Fibroblast of gingiva (primary cell): ENCODE data around the gene YAF2.

Source experiments
- DNase-seq: peaks from one replicate; pipeline ENCODE4 v3.0.0-alpha.2; 2011; ENCODE audit warnings: low read depth

YAF2 gene

GRCh38 chr12:42144158-42144407, 94.0 kb downstream of the YAF2 start:
- DNase-seq, result no peak

GRCh38 chr12:42143452-42144157, 94.4 kb downstream of the YAF2 start:
- peak; percentile 25 for DNase-seq

DNA sequence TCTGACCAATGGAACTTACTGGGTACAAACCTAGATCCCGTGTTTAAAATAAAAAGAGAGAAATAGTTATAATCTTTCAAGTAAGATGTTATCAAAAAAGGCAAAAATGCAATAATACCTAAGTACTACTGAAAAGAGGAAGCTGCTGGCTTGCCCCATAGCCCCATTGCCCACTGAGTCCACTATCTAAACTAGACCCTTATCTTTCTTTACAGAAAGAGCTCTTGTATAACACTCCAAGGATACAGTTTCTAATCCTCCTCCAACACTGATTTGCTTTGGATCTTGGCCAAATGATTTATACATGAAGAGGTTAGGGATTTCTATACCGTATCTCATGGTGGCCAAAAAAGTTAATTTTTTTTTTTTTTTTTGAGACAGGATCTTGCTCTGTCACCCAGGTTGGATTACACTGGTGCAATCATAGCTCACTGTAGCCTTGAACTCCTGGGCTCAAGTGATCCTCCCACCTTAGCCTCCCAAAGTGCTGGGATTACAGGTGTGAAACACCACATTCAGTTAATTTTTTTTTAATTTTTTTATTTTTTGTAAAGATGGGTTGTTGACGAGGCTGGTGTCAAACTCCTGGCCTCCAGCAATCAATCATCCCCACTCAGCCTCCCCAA, 96.0 kb downstream of the YAF2 start:
- no peak for DNase-seq

GRCh38 chr12:42140901-42141300, 97.1 kb downstream of the YAF2 start:
- peak; percentile 27 for DNase-seq

DNA sequence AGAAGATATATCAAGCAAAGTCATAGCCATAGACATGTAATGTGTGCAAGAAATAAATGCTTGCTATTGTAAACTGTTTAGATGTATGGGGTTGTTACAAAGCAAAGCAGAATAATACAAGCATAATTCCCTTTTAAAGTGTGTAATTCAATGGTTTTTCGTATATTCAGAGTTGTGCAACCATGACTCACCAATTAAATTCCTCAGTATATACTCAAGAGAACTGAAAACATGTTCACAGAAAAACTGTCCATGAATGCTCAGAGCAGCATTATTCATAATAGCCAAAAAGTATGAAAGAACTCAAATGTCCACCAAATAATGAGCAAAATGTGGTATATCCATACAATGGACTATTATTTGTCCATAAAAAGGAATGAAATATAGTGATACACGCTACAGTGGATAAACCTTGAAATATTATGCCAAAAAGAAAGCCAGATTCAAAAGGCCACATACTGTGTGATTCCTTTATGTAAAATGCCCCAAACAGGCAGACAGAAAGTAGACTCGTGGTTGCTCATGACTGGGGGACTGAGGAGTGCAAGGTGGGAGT, 102.7 kb downstream of the YAF2 start:
- DNase-seq, result peak; percentile 66

DNA sequence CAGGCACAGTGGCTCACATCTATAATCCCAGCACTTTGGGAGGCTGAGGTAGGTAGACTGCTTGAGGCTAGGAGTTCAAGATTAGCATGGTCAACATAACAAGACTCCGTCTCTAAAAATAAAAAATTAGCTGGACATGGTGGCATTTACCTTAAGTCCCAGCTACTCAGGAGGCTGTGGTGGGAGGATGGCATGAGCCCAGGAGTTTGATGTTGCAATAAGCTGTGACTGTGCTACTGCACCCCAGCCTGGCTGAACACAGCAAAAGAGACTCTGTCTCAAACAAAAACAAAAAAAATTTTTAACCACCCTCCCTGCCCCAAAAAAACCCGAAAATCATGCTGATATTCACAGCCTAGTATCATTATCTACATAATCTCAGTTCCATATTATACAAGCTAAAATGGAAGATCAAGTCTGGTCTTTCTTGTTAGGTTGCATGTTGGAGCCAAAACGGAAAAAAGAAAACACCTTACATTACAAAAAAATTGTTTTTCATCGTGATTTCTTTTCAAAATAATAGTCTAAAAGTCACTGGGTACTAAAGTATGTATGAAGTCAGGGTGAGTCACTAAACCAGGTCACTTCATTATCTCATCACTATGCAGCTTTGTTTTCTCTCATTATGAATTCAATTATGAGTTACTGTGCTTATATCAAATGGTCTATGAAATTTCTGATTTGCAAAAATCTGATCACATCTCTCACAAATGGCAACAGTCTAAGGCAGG, 107.2 kb downstream of the YAF2 start:
- DNase-seq, result peak; percentile 35

DNA sequence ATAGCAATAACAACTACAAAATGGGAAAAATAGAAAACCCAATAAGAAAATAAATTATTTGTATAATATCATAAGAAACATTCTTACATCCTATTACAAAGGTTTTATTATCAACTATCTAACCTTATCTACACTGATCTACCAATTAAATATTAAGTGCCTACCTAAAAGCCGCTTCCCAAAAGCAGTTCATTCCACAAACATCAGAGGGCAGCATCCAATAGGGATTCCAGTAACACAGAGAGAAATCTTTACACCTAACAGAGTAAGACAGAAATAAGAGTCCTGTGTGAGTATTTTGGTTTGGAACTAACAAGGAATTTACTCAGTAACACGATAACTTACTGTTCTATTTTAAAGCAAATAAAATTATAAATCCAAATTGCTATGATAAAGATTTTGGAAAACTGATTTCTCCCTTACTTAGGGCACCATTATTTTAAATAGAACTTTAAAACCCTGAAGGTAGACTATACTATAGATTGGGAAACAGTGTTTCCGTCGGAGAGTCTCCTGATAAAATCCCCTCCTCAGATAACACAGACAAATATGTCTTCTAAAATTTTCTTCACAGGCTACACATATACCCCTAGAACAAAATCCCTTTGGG, 108.3 kb downstream of the YAF2 start:
- peak; percentile 61 for DNase-seq

GRCh38 chr12:42128888-42129287, 109.2 kb downstream of the YAF2 start:
- DNase-seq, result no peak

GRCh38 chr12:42128327-42128726, 109.7 kb downstream of the YAF2 start:
- no peak for DNase-seq

- no peak for DNase-seq
These were observed 111.1 kb downstream of the YAF2 start for GRCh38 chr12:42126963-42127362.

- no peak for DNase-seq
These were observed 112.7 kb downstream of the YAF2 start for GRCh38 chr12:42125388-42125767.

- no peak for DNase-seq
These were observed 113.2 kb downstream of the YAF2 start for GRCh38 chr12:42124764-42125387.

GRCh38 chr12:42119085-42119633, 118.9 kb downstream of the YAF2 start:
- DNase-seq, result peak; percentile 81

- no peak for DNase-seq
These were observed 119.7 kb downstream of the YAF2 start for GRCh38 chr12:42118136-42118879.

DNA sequence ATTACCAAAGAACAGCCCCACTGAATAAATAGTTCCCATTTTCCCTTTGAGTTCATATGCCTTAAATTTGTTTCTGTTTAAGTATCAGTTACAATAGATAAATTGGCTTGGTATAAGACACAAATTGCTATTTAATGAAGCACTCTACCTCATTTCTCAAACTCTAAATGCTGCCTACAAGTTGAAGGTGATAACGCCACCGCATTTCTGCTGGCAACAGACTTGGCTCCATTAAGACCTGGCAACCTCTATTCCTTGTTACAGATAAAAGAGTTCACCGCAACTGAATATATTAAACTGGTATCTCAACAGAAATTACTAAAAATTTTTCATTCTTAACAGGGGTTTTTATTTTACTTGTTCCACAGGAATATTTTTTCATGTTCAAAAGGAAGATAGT, 129.0 kb downstream of the YAF2 start:
- DNase-seq, result no peak
